NCI-H1105 (cell line): ENCODE results near the gene APOBEC2.

Experiments used
- DNase-seq: peaks from one replicate; lab custom pipeline; 2025; lab: John Stamatoyannopoulos, UW

The APOBEC2 gene

DNA sequence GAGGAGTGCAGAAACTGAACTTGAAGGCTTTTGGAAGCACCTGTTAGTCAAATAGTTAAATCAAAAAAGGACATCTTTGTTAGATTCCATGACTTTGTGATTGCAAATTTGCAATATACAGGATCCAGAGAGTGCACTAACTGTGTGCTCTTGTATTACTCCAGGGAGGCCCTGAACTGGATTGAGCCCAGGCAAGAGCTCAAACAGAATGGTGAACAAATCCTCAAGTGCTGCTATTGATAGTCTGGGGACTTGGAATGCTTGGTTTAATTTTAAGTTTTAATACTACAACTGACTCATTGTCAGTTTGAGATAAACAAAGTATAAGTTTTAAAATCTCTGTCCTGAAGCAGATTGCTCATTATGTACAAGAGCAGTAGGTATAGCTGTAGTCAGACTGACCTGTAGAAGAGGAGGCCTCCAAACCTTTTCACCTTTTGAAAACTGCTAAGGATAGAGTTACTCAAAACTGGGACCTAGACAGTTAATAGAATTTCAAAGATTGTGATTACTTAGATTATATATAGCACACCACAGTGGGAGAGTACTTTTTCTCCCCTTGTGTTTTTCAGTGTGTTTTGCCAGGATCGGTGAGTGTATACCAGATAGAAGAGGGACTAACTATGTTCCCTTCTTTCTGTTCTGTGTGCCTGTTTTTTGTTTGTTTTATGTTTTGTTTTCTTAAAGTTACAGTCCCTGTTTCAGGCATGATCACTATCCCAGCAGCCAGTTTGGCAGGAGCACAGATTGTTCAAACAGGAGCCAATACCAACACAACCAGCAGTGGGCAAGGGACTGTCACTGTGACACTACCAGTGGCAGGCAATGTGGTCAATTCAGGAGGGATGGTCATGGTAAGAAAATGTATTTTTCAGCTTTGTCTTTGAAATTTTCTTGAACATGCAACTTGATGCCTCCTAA is 38.1 kb downstream of the APOBEC2 start:
- no peak for DNase-seq

DNA sequence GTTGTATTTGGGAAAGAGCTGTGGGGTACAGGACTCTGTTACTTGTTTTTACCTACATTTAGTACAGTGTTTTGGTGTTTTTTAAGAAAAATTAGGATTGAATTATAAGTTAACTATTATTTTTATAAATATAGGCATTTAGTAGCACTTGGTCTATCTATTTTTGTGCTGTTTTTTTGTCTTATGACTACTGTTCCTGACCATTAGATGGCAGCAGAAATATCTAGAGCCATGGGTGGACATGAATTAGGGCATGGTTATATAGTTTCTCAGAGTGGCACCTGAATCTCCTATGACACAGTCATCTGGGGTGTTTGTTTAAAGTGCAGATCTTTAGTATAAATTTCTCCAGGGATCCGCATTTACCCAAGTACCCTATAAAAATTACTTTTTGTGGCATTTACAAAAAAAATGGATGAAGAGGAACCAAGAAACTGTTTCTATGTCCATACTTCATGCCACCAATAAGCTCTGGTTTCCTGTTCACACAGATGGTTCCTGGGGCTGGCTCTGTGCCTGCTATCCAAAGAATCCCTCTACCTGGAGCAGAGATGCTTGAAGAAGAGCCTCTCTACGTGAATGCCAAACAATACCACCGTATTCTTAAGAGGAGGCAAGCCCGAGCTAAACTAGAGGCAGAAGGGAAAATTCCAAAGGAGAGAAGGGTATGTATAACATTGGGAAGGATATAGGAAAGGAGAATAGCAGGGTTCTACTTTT is 39.6 kb downstream of the APOBEC2 start:
- no peak for DNase-seq

DNA sequence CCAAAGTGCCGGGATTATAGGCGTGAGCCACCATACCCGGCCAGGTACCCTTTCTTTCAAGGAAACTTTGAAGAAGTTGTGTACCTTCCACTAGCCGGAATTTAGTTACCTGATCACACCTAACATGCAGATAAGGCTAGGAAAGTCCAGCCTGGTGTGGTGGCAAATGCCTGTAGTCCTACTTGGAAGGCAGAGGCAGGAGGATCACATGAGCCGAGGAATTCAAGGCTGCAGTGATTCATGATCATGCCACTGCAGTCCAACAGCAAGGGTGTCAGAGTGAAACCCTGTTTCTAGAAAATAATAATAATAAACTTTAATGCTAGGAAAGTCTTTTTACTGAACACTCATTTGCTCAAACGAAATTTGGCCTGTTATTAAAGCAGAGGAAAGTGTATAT is 40.7 kb downstream of the APOBEC2 start:
- no peak for DNase-seq

DNA sequence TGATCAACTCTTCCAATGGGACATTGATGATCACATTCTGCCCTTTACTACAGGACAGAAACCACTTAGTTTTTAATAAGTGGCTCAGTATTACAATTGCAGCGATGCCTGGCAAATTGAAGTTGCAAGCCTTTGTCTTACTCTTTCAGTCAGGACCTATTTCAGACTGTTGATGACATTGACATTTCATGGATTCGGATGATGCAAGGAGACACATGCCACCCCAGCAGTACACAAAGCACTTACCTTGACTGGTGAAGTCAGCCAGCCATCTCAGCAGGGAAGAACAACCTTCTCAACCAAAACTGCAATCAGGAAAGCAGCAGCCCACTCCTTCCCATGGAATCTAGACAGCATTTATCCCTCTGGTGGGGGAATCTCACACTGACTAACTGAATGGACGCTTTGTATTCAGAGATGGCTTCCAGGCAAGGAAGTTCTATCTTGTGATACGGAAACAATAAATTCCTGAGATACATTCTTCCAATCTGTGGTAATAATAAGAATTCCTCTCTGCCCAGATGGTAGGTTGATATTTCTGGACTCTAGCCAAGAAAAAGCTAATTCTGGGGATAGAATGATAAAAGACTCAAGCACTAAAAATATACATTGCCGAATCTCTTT is 44.6 kb downstream of the APOBEC2 start:
- no peak for DNase-seq

DNA sequence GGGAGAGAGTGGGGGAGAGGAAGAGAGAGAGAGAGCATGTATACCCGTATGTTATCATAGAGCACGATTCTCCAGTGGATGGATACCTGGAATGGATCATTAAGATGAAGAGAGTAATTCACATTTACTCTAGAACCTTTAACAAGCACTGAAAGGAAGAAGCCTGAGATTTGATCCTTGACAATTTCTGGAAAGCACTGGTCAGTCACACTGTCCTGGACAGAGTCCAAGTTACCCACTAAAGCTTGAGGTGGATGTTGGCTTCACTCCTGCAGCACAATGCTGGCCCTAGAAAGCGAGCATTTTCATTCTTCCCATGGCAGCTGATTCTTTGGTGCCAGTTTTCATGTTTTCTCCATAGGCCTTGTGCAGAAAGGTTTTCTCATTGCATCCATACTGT is 45.4 kb downstream of the APOBEC2 start:
- DNase-seq: no peak

DNA sequence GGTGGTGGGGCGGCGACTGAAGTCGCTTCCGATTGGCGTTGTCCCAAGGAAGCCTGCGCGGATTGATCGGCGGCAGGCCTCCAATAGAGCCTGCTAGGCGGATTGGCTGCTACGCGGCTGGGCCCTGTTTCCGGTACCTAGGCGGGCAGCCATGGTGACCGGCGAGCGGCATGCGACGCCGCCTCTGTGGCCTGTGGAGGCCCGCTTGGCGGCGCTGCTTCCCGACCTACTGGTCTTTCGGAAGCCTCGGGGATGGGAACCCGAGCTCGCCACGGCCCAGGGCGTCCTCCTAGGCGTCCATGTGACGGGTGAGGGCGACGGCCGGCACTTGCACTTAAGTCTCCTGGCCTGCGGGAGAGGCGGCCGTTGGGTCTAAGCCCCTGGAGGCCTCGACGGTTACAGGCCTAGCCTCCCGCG is 47.9 kb downstream of the APOBEC2 start:
- no peak for DNase-seq

DNA sequence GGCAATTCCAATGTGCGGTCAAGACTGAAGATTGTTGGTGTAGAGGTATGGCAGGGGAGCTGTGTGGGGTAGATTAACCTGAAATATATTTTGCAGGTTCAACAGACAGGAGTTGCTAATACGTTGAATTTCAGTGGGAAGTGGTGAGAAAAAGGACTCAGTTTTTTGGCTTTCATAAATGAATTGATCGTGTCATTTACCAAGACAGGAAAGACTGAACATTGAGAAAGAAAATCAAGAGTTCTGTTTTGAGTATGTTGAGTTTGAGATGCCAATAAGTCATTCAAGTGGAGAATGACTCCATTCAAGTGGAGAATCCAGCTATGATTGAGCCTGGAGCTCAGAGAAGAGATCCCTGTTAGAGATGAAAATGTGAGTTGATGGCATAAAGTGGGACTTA is 50.8 kb downstream of the APOBEC2 start:
- no peak for DNase-seq

DNA sequence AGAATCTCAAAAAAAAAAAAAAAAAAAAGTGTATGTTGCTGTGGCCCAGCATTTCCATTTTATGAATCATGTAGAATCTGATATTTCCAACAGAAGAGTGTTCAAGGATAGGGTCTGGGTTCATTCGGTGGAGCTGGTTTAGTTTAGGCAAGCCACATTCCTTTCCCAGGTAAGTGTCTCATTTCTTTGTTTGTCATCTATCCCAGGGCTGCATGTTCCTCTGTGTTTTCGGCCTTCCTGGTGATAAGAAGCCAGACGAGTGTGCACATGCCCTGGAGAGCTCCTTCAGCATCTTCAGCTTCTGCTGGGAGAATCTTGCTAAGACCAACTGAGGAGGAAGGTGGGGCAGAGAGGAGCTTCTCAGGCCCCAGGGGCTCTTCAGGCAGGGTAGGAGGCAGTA is 58.0 kb downstream of the APOBEC2 start:
- no peak for DNase-seq
